Body of pancreas (tissue), 4 donors: Measurements from ENCODE around the gene SYT11.
"Not testable (repeated sequence)": the region's sequence is repeated elsewhere in the genome, so short reads cannot be mapped to it uniquely, and the experiment has no call there.

Source experiments
- CTCF ChIP-seq, 7 experiments: fragments of 450-650 bp in 4 of 7; fragments of 200-600 bp in 3 of 7; sonication (generic) in 3 of 7; IDR thresholded peaks; one replicate each; pipeline ENCODE4 v1.5.1; 2016 to 2019; ENCODE audit warnings: antibody characterized with exemption in 7 of 7
- POLR2A ChIP-seq, 3 donors: fragments of 450-650 bp; IDR thresholded peaks; one replicate each; pipeline ENCODE4 v1.6.1; 2016; ENCODE audit warnings: antibody characterized with exemption in 3 of 3, mild to moderate bottlenecking in 2 of 3

- not testable (repeated sequence) for TF ChIP-seq CTCF, POLR2A (IDR thresholded peaks at IDR 0.05)
These were observed 37.1 kb downstream of the SYT11 start for GRCh38 chr1:155896476-155896875.
